Type B pancreatic cell (in vitro differentiated cells): ENCODE measurements around the gene PRSS48. TPM values are rescaled to one million over a fixed set of nuclear protein-coding genes. Genes with fewer than 3 reads are reported as not detected.

ENCODE experiments used
- DNase-seq: peaks from one replicate; pipeline ENCODE4 v3.0.0; 2021; ENCODE audit warnings: mixed read lengths; ENCODE audit not compliant: unreplicated experiment; ENCODE audit errors: extremely low spot score
- H3K27ac Mint-ChIP-seq: 2 replicates; pipeline ENCODE4 v1.8.0; 2021; ENCODE audit warnings: mild to moderate bottlenecking, mixed read lengths
- H3K27me3 Mint-ChIP-seq: 2 replicates; pipeline ENCODE4 v1.8.0; 2021; ENCODE audit warnings: mixed read lengths
- H3K36me3 Mint-ChIP-seq: 2 replicates; pipeline ENCODE4 v1.8.0; 2021; ENCODE audit warnings: mixed read lengths
- H3K4me1 Mint-ChIP-seq: one replicate; pipeline ENCODE4 v1.8.0; 2021; ENCODE audit warnings: mixed read lengths; ENCODE audit not compliant: unreplicated experiment
- H3K4me3 Mint-ChIP-seq: 2 replicates; pipeline ENCODE4 v1.8.0; 2021; ENCODE audit warnings: mild to moderate bottlenecking, mixed read lengths
- H3K9me3 Mint-ChIP-seq: 2 replicates; pipeline ENCODE4 v1.8.0; 2021; ENCODE audit warnings: mixed read lengths
- CTCF ChIP-seq: fragments of 200-600 bp; sonication (generic); conservative IDR thresholded peaks from 2 replicates; pipeline ENCODE4 v1.5.0; 2021; ENCODE audit warnings: antibody characterized with exemption, mild to moderate bottlenecking
- total RNA-seq: library from RNA; stranded (reverse); gene quantifications from 2 replicates; pipeline ENCODE4 v1.2.1, GENCODE V29; 2021; ENCODE audit warnings: low replicate concordance

Gene PRSS48
- total RNA-seq, 1 donor from 2014 or later = not detected

GRCh38 chr4:151314479-151314878, 37.5 kb downstream of the PRSS48 start:
- Mint-ChIP-seq H3K4me1 (peaks cover 19% of the 10 kb centered on the region), H3K27me3 (no peaks in the 10 kb centered on the region), H3K36me3 (peaks cover 8% of the 10 kb centered on the region), H3K9me3 (no peaks in the 10 kb centered on the region), H3K4me3 (no peak overlapping the region), H3K27ac (no peak overlapping the region)
- TF ChIP-seq CTCF = no peak
- no peak for DNase-seq

GRCh38 chr4:151315212-151315886, 38.4 kb downstream of the PRSS48 start:
- Mint-ChIP-seq H3K27ac (no peak overlapping the region), H3K4me1 (peaks cover 19% of the 10 kb centered on the region), H3K36me3 (peaks cover 8% of the 10 kb centered on the region), H3K4me3 (no peak overlapping the region), H3K9me3 (no peaks in the 10 kb centered on the region), H3K27me3 (no peaks in the 10 kb centered on the region)
- no peak for TF ChIP-seq CTCF
- no peak for DNase-seq

GRCh38 chr4:151316645-151317044, 39.7 kb downstream of the PRSS48 start:
- no peaks in the 10 kb centered on the region for H3K27me3 Mint-ChIP-seq
- H3K4me3 Mint-ChIP-seq = no peak overlapping the region
- H3K9me3 Mint-ChIP-seq = no peaks in the 10 kb centered on the region
- peaks cover 26% of the 10 kb centered on the region for H3K4me1 Mint-ChIP-seq
- DNase-seq = no peak
- TF ChIP-seq CTCF = no peak
- peaks cover 8% of the 10 kb centered on the region for H3K36me3 Mint-ChIP-seq
- no peak overlapping the region for H3K27ac Mint-ChIP-seq

DNA sequence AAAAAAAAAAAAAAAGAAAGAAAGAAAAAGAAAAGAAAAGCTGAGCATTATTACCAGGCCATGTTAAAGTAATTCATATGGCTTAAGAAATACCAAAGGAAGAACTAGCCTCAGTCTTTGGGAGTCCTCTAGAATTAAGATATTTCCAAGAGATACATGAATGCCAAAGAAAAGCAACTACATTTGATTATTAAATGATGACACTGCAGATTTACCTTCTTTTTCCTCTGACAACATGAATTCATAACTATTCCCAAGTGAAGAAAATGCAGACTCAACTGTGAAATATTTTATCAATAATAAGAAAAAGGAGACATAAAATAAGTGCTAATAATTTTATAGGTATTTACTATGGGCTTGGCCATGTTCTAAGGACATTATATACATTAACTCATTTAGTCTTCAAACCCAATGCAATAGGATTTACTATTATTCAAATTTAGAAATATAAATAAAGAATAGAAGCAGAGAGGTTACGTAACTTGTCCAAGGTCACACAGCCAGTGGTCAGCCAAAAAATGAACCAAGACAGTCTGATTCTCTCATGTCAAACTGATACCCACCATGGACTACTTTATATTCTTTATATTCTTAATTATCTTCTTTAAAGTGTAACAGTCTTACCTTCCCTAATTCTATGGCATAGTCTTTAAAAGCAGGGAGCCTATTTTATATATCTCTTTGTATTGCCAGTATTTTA, 41.5 kb downstream of the PRSS48 start:
- Mint-ChIP-seq H3K36me3 (peaks cover 8% of the 10 kb centered on the region), H3K9me3 (no peaks in the 10 kb centered on the region), H3K4me1 (peaks cover 40% of the 10 kb centered on the region), H3K4me3 (no peak overlapping the region), H3K27me3 (no peaks in the 10 kb centered on the region), H3K27ac (no peak overlapping the region)
- TF ChIP-seq CTCF = no peak
- no peak for DNase-seq

GRCh38 chr4:151319490-151319889, 42.5 kb downstream of the PRSS48 start:
- TF ChIP-seq CTCF = no peak
- Mint-ChIP-seq H3K9me3 (no peaks in the 10 kb centered on the region), H3K4me3 (no peak overlapping the region), H3K27me3 (no peaks in the 10 kb centered on the region), H3K4me1 (peaks cover 40% of the 10 kb centered on the region), H3K36me3 (peaks cover 8% of the 10 kb centered on the region), H3K27ac (no peak overlapping the region)
- DNase-seq = no peak
